Measurements from ENCODE around the gene TTC3. TPM values are rescaled to one million over a fixed set of nuclear protein-coding genes. Genes with fewer than 3 reads are reported as not detected.
A peak's percentile ranks its signal among the peaks of the same experiment; 100 is the strongest.

The TTC3 gene
- total and polyA plus RNA-seq, 2 of the 13 experiments (the other 11 are each of a cell fraction or from before 2014, with no cell fraction given) = 55.7 to 108 TPM

- ATAC-seq (no peak), DNase-seq (ENCODE audit: low spot score) (no peak), FAIRE-seq (no peak)
- intact Hi-C loops (cut with micrococcal nuclease; ENCODE audit: unreplicated experiment) = no loop called here
- H3K79me2 ChIP-seq (ENCODE audit: insufficient read depth, low read length) = peaks cover 70% of the 10 kb centered on the region
- no peaks in the 10 kb centered on the region for H4K20me1 ChIP-seq (ENCODE audit: insufficient read depth, low read length)
- no peaks in the 10 kb centered on the region for H3K9me3 ChIP-seq (ENCODE audit: low read length)
- 97% methylated on average over 1 of the region's 1 CpG for WGBS (ENCODE audit: low lambda C conversion rate)
- H2AFZ ChIP-seq (ENCODE audit: low read length) = no peak overlapping the region
- H3K27ac ChIP-seq (ENCODE audit: extremely low read length, insufficient read depth, low read length) = no peak overlapping the region
- no peak overlapping the region for H3K9ac ChIP-seq (ENCODE audit: insufficient read depth, low read depth, low read length)
- no TSS peak for BruUV-seq (replicated peaks)
- no peaks in the 10 kb centered on the region for H3K36me3 ChIP-seq (replicated peaks in 1 of 2; ENCODE audit: control insufficient read depth in 1 of 2, insufficient read depth in 2 of 2, low read length in 2 of 2)
- no peaks in the 10 kb centered on the region for H3K4me1 ChIP-seq (ENCODE audit: insufficient read depth, low read length)
- no peak overlapping the region for H3K4me2 ChIP-seq (ENCODE audit: low read depth, low read length)
- TF ChIP-seq ATF4 (CRISPR knock-in tag; IDR thresholded peaks at IDR 0.05) = no peak
- no peak for TF ChIP-seq ZBTB4 (CRISPR knock-in tag; IDR thresholded peaks at IDR 0.05; ENCODE audit: borderline replicate concordance)
- no peak for TF ChIP-seq NR0B2 (CRISPR knock-in tag; IDR thresholded peaks at IDR 0.05)
- TF ChIP-seq MAFK (conservative IDR thresholded peaks at IDR 0.05 in 1 of 2, IDR thresholded peaks at IDR 0.05 in 1 of 2; ENCODE audit: low read length in 2 of 2) = 0 out of 4 replicates have a peak, but pooled peaks of 1 of the 2 experiments have one; percentile 7
- no peak for TF ChIP-seq THAP11 (CRISPR knock-in tag; IDR thresholded peaks at IDR 0.05)
- no peaks in the 10 kb centered on the region for H3K27me3 ChIP-seq (ENCODE audit: control insufficient read depth in 1 of 2, insufficient read depth in 2 of 2, low read length in 2 of 2)
- ChIA-PET CTCF (ENCODE audit: low intra/inter-chr PET ratio, low total read pairs) (no interaction called here), POLR2A (no interaction called here)
- in situ Hi-C loops (cut with HindIII; ENCODE audit: extremely low pct_ligation_motif_present, low pct_unique_long_range_greater_than_20kb) = no loop called here
- no peak overlapping the region for H3K4me3 ChIP-seq (replicated peaks in 1 of 3; ENCODE audit: insufficient read depth in 1 of 3, low read depth in 2 of 3, low read length in 3 of 3)
Observed at GRCh38 chr21:37248298-37248697, 175.2 kb downstream of the TTC3 start.

Measured in HepG2 (cell line).